MV-4-11 (cell line): ENCODE measurements around the gene KATNA1.
"Not testable (repeated sequence)": the region's sequence is repeated elsewhere in the genome, so short reads cannot be mapped to it uniquely, and the experiment has no call there.

Source experiments
- DNase-seq: peaks from one replicate; lab custom pipeline; 2025; lab: John Stamatoyannopoulos, UW

KATNA1 gene

GRCh38 chr6:149648148-149649145 lies at the start of gene KATNA1:
TSS of gene KATNA1 (minus strand) at chr6:149648714. CDS start at chr6:149638547, 10,167 bp downstream.
- DNase-seq, result peak; percentile 78

DNA sequence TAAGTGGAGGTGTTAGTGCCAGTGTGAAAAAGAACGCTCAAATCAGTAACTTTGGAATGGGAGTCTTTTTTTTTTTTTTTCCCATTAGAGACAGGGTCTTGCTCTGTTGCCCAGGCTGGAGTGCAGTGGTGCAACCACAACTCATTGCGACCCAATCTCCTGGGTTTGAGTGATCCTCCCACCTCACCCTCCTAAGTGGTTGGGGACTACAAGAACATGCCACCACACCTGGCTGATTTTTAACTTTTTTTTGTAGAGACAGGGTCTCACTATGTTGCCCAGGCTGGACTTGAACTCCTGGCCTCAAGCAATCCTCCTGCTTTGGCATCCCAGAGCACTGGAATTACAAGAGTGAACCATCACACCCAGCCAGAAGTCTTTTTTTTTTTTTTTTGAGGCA lies 49.7 kb upstream of the KATNA1 start:
- DNase-seq, result no peak

DNA sequence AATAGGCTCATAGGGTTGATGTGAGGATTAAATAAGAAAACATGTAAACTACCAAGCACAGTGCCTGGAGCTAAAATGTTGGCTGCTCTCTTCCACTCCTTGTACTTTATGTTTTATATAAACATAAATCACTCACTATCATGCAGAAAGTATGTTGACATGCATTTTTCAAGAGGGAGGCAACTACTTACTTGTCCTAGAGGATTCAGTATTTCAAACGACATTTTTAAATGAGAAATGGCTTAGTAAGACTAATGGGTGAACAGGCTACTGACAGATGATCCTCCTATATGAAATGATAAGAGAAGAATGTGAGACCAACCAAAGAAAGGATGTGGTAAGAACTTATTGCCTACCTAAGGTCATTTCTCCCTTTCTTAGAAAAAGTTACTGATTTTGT lies 48.4 kb upstream of the KATNA1 start:
- no peak for DNase-seq

GRCh38 chr6:149694921-149695320 lies 46.4 kb upstream of the KATNA1 start:
- no peak for DNase-seq

DNA sequence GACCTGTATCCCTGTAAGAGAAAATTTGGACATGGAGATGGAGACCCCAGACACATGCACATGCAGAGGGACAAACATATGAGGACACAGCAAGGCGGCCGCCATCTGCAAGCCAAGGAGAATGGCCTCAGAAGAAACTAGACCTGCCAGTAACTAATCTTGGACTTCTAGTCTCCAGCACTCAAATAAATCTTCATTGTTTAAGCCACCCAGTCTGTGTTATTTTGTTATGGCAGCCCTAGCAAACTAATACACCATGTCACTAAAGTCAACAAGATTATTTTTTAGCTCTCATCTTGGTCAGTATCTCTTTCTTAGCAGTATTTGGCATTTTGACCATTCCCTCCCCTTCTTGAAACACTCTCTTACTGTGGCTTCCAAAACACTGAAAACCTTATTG lies 42.7 kb upstream of the KATNA1 start:
- no peak for DNase-seq

DNA sequence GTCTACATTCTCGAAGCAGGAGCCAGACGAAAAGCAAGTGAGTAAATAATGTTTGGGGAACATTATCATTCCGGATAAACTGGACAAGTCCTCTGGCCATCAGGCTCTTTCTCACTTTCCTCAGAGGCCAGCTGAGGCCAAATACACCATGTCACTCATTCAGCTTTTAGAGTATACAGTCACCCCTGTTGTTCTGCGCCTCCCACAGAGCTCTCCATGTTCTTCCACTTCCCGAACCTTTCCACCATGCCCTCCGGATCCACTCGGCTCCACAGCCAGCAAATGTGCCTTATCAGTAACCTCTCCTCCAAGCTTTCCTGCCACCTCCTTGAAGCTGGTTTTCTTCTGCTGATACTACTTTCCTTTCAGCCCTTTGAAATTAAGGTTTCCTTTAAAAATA lies 37.7 kb upstream of the KATNA1 start:
- DNase-seq, result no peak

- no peak for DNase-seq
These were observed 34.8 kb upstream of the KATNA1 start for GRCh38 chr6:149683256-149683859.

GRCh38 chr6:149681845-149682244 lies 33.3 kb upstream of the KATNA1 start:
- not testable (repeated sequence) for DNase-seq

DNA sequence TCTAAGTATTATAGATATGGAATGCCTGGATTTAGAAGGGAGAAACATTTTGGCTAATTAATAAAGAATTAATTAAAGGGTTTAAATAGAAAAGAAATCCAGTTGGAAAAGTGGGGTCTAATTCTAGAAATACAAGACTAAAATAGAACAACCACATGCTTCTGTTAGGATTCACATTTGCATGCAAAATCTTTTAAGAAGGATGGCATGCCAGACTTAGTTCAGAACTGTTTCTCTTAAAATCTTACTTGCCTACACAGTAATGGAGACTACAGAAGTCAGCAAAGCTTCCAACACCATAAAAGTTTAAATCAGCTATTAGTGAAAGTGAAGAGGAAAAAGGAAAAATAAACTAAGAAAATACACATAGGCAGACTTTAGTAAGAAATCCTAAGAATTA lies 32.7 kb upstream of the KATNA1 start:
- DNase-seq, result no peak

DNA sequence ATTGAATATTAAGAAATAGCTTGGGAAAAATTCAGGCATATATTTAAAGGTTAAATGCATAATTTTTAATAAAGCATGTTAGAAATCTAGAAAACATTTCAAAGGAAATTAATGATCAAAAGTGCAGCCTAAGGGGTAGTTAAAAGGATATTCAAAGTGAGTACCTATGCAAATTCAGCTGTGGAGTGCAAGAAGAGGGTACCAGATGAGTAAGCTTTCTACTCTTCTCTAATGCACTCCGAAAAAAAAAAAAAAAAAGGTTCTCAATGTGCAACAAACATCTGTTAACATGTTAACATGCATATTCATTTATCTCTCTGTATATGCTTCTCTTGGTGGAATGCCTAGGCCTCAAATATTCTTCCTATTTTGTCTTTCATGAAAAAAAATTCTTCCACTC lies 32.0 kb upstream of the KATNA1 start:
- DNase-seq, result no peak

- DNase-seq, result not testable (repeated sequence)
These were observed 23.8 kb upstream of the KATNA1 start for GRCh38 chr6:149672265-149672664.

DNA sequence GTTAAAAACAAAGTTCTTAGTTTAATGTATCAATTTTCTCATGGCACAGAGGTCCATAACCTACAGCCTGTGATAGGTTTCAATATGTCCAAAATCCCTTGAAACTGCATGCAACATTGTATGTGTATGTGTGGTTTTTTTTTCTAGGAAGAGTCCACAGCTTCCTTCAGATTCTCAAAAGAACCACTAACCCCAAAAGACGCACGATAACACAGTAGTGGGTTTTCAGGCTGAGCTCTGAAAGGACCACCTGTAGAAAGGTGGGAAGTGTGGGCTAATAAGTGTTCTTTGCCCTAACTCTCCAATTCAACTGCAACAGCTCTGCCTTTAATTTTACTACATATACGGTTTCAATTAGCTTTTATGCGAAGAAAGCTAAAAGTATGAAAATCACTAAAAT lies 11.5 kb upstream of the KATNA1 start:
- no peak for DNase-seq

- no peak for DNase-seq
These were observed 8.9 kb upstream of the KATNA1 start for GRCh38 chr6:149657441-149657840.

DNA sequence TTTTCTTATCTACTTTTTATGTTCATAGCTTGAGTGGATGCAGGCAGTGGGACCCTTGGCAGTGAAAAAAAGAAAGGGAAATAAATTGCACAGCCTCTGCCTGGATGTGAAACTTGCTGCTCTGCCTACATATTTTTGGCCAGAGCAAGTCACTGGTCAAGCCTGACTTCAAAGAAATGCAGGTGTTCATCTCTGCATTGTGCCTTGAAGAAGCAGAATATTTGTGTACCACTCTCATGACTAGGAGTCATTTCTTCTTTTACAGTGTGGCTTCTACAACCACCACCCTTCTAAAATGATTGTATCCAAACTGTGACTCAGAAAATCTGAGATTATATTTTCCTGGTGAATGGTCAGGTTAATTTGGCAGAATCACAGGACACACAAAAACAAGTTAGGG lies 2.5 kb upstream of the KATNA1 start:
- no peak for DNase-seq

DNA sequence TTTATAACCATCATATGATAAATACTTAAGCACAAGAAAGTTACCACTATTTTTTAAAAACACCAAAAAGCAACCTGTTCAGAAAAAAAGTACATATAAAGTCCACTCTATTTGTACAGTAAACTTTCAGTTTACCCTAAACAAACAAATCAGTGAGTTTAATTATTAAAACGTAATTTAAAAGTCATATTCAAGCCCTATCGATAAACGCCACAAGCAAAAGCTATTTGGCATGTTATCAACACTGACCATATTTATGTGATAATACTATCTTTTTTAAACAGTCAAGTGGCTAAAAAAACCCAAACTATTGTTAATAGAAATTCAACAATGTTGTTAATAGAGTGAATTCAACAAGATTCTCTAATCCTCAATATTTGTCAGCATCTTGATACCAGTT lies 1.9 kb downstream of the KATNA1 start:
- DNase-seq, result no peak

DNA sequence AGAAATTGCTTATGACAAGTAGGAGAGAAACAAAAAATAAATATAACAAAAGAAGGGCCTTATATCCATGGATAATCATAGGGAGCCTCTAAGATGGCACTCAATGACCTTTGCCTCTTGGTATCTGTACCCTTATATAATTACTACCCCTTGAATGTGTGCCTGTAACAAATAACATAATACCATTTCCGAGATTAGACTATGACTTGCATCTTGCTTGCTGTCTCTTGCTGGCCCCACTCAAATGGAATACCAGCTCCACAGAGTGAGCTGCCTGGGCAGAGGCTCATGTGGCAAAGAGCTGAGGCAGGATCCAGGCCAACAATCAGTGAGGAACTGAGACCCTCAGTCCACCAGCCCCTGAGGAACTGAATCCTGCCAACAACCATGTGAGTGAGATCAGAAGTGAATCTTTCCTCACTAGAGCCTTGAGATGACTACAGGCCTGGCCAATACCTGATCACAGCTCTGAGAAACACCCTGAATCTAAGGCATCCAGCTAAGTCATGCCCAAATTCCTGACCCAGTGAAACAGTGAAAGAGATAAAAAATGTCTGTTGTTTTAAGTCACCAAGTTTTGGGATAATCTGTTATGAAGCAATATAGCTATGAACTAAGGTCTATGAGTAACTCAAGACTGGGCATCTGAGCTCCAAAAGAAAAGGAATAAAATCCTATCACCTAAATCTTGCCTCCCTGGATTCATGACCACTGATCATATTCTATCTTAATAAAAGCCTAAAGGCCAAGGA lies 5.5 kb downstream of the KATNA1 start:
- DNase-seq, result peak; percentile 36

DNA sequence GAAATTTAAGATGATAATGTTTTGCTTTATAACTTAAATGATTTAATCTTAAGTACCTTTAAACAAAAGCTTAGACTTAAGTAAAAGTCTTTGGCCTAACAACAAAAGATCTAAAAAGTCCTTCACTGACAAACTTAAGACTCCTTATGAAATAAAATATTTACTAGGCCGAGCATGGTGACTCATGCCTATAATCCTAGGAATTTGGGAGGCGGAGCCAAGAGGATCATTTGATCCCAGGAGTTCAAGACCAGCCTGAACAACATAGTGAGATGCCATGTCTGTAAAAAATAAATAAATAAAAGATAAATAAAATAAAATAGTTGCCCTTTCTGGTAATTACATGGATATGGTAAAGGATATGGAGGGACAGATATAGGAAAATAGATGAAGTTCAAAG lies 12.4 kb downstream of the KATNA1 start:
- no peak for DNase-seq

- no peak for DNase-seq
These were observed 14.2 kb downstream of the KATNA1 start for GRCh38 chr6:149634315-149634714.

- peak; percentile 70 for DNase-seq
These were observed 19.5 kb downstream of the KATNA1 start for GRCh38 chr6:149628875-149629510.

DNA sequence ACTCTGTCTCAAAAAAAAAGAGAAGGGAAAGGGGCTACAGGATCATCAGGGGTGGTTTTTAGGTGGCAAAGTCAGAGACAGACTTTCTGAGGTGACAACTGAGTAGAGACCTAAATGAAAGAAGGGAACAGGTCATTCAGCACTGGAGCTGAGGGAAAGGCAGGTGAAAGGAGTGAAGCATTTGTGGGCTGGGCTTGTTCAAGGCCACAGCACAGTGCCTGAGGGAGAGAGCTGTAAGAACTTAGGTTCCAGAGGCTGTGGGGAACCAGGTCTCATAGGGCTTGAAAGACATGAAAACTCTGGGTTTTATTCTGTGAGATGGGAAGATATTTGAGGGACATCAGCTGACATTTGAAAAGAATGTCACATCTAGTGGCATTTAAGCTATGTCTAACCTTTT lies 20.8 kb downstream of the KATNA1 start:
- DNase-seq, result no peak

- DNase-seq, result no peak
These were observed 32.7 kb downstream of the KATNA1 start for GRCh38 chr6:149615805-149616204.

DNA sequence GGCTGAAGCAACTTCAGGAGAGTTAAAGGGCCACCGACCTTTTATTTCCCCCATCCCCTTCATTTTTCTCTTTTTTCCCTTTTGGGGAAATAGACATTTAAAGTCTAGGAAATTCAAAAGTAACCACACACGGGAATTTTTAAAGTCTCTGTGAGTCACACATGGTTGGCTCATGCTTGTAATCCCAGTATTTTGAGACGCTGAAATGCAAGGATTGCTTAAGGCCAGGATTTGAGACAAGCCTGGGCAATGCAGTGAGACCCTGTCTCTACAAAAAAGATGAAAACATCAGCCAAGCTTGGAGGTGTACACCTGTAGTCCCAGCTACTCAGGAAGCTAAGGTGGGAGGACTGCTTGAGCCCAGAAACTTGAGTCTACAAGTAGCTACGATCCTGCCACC lies 34.2 kb downstream of the KATNA1 start:
- DNase-seq, result no peak
